GM18907 (cell line): ENCODE measurements around the gene HAUS2.
"Not testable (repeated sequence)": the region's sequence is repeated elsewhere in the genome, so short reads cannot be mapped to it uniquely, and the experiment has no call there.

ENCODE experiments used
- ATAC-seq: cut with Tn5 transposase; IDR thresholded peaks from one replicate; pipeline ENCODE4 v1.9.1; 2021; ENCODE audit warnings: mild to moderate bottlenecking, moderate library complexity; ENCODE audit not compliant: unreplicated experiment

Gene HAUS2

DNA sequence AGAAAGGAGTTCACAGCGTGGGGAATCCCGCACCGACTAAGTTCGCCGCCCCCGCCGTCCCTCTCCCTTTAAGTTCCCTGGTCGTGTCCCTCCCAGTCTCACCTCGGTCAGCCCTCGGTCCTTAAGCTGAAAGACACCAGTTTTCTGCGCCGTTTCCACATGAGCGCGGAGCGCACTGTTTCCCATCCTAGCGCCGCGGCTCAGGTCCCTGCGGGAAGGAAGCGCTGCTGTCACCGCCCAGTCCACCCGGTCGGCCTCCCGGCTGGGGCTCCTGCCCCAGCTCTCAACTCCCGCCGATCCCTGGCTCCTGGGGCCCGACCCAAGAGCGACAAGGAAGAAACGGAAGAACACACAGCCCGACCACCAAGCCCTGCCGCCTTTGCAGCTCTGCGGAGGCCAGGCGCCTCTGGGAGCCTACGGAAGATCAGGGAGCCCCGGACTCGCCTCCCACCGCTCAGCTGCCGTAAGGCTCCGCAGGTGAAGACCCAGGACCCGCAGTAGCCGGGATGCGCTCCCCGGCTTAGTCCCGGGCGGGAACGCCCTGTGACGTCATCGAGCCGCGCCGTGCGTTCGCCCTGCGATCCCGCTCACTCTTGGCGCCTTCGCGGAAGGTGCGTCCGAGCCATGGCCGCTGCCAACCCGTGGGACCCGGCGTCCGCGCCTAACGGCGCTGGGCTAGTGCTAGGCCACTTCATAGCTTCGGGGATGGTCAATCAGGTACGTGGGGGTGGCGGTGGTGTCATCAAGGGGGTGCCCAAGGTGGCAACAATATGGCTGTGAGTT is at the start of gene HAUS2, which contains the start of gene LRRC57:
Gene HAUS2, plus strand, starts transcription at position 590 of the 783 bp plus-strand sequence. Its CDS starts 35 bp downstream, at position 625.
Gene LRRC57, minus strand, starts transcription at position 545 of the 783 bp plus-strand sequence. Its CDS starts 359 bp downstream, at position 186.
- ATAC-seq: peak; percentile 87

DNA sequence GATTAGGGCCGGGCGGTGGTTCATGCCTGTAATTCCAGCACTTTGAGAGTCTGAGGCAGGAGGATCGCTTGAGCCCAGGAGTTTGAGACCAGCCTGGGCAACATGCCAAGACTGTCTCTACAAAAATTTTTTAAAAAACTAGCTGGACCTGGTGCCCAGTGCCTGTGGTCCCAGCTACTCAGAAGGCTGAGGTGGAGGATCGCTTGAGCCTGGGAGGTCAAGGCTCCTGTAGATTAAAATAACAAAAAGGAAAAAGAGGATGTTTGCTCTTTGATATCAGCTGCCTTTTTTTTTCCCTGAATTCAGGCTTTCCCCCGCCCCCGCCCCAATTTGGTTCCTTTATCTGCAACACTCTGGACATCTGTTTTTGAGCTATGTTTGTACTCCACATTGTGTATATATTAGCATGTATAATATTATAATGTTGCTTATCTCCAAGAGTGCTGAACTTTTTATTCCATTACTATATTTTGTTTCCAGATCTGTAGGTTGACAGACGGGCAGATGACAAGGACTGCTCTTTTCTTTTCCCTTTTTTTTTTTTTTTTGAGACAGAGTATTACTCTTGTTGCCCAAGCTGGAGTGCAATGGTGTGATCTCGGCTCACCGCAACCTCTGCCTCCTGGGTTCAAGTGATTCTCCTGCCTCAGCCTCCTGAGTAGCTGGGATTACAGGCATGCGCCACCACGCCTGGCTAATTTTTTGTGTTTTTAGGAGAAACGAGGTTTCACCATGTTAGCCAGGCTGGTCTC is 48.6 kb upstream of the HAUS2 start:
- no peak for ATAC-seq

DNA sequence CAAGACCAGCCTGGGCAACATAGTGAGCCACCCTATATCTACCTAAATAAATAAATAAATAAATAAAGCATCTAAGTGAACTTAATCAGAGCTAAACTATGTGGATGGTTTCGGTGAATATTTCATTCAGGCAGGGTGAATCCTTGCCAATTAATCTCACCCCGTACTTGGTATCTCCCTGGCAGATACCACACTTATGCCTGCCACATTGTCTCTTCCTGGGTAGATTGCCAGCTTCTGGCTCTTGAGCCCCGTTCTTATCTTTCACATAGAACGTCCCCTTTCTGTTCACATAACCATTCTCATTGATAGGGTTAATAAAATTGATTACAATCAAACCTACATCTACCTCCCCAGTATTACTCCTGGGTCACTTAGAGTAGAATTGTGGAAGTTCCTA is 46.2 kb upstream of the HAUS2 start:
- no peak for ATAC-seq

DNA sequence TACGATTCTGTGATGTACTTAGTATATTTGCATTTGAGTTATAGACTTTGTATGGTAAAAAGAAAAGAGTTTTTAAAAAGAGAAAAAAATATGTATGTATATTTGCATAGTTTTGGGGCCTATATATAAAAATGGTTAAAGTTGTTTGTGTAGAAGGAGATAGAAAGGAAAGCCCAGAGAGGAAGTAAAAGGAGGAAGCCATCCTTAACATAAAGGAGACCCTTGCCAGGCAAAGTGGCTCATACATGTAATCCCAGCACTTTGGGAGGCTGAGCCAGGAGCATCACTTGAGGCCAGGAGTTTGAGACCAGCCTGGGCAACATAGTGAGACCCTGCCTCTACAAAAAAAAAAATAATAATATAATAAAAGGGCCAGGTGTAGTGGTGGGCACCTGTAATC is 44.8 kb upstream of the HAUS2 start:
- ATAC-seq: no peak

DNA sequence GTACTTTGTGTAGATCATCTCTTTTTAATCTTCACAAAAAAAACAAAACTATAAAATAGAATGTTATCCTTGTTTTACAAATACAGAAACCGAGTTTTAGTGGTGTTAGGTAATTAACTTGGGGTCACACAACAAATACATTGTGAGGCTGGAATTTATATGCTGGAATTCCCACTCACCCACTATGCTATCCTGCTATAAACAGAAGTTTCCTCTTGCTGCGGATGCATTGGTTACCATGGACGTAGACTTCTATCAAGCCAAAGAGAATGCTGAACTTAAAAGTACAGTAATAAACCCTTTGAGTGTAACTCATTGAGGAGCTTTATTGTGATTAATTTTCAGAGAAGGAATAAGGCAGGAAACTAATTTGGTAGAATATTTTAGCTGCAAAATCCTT is 44.0 kb upstream of the HAUS2 start:
- peak; percentile 7 for ATAC-seq

DNA sequence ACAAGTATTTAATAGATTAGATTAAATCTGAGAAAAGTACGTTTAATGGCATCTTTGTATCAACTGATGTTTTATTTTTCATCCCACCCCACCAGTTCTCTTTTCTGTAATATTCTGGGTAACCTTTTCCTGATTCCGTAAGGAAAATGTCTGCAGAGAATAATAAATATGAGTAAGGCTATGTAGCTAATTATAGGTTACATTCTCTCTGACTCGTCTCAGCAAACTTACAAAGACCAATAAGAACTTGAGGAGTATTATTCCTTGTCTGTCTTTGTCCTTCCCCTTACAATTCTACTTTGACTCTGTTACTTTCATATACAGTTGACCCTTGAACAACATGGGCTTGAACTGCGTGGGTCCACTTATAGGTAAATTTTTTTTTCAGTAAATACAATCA is 41.1 kb upstream of the HAUS2 start:
- ATAC-seq: no peak

DNA sequence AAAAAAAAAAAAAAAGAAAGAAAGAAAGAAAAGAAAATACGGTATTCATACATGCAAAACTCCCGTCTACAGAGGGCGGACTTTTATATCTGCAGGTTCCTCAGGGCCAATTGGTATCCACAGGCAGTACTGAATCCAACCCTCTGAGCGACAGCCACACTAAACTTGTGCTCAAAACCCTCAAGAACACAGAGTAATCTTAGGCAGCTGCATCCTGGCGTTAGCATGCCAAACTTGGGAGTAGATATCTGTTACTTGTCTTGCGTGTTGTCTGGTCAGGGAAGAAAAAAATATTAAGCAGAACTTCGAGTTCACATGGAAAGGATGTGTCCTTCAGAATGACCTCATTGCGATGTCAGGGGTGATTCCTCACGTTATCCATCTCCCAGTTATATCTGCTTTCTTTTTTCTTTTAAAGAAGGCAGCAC is 40.4 kb upstream of the HAUS2 start:
- no peak for ATAC-seq

DNA sequence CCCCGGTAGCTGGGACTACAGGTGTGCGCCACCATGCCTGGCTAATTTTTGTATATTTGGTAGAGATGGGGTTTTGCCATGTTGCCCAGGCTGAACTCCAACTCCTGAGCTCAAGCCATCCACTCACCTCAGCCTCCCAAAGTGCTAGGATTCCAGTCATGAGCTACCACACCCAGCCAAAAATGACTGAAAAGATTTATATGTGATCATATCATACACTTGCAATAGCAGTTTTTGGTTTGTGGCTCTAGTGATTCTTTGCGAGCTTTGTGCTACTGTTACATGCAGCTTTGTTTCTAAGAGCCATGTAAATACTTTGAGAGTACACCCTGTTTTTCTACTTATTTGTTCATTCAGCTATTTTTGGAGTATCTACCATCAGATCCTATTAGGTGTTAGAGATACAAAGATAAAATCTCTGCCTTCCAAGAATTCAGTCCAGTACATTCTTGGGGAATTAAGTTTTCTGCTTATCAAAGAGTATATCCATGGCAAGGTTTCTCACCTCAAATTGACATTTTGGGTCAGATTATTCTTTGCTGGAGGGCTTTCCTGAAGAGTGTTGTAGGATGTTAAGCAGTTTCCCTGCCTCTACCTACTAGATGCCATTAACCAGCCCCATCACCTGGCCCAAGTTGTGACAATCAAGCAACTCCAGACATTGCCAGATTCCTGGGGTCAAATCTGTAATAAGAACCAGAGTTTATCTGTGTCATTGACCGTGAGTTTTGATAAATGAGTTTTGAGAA is 38.2 kb upstream of the HAUS2 start:
- no peak for ATAC-seq

DNA sequence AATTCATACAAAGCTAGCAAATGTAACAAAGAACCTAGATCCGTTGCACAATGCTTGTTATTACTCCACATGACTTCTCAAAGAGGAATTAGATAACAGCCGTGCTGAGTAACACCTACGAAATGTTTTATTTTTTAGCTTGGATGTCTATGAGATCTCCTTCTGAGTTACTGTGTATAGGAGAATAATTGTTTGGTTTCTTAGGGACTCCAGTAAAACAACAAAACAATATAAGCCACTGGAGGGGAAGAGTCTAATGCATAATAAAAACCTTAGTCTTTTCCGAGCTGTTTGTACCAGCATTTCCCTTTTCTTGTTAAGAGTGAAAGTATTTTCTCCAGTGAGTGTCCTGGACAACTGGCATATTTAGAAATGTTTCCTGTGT is 37.6 kb upstream of the HAUS2 start:
- no peak for ATAC-seq

DNA sequence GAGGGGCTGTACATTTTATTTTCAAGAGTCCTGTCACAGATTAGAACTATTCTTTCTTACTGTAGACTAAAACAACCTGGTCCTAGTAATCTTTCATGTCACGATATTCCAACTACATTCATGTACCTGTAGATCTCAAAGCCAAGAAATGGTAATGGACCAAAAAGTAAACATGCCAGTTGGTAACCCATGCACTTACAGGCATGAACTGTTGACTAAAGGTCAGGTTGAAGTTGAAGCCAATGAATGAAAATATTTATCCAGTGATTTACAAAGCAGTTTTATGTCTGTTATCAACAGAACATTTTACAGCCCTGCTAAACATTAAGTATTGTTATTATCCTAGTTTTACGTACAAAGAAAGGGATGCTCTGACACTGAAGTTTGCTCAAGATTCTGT is 25.3 kb upstream of the HAUS2 start:
- ATAC-seq: no peak

DNA sequence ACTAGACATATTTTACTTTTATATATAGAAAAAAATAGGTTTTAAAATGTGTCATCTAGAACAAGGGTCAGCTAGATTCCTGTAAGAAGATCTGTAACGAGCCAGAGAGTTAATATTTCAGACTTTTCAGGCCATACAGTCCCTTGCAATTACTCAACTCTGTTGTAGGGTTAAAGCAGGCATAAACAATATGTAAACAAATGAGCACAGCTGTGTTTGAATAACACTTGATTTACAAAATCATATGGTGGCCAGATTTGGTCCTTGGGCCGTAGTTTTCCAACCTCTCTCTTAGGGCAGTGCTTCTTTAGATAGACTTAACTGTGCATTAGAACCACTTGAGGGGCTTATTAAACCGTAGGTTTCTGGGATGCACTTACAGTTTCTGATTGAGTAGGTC is 19.7 kb upstream of the HAUS2 start:
- ATAC-seq: no peak

DNA sequence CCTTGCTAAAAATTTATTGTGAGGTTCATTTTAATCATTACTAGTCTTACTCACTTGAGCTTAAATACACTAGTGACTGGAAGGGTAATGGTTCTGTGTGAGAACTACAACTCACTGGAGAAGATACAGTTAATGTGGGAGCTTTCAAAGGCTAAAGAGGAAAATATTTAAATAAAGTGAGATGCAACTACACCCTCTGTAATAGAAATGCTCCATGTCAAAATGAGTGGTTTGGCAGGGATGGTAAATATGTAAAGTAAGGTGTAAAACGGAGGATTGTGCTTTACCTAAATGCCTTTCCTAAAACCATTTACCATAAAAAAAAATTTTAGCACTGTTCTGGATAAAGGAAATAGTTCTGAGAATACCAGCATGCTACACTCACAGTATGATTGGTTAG is 15.4 kb upstream of the HAUS2 start:
- no peak for ATAC-seq

DNA sequence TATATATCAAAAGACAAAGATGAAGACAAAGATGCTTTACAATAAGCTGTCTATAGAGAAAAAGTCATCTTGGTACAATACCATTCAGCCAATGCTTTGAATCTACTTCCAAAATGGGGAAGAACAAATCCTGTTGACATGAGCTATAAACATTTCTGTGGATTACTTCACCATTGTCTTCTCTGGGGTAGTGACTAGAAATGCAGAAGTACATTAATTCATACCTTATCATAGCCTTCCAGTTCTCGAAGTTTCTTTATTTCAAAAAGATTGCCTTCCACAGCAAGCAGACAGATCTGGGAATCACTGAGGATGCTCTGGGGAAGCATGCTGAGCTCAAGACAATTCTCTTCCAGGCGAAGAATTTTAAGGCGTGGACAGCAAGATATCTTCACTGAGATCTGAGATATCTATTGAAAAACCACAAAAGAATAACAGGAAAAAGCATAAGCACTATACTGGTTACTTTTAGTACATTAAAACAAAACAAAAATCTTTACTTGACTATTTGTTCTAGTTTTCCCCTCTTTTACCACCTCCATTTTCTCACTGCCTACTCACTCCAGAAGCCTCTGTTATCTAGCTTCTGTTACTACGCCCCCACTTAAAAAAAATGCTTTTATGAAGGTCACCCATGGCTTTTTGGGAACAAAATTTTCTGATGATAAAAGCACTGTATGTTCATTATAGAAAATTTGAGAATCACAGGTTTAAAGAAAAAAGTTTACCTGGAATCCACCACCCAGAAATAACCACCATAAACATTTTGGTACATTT is 3.6 kb upstream of the HAUS2 start:
- no peak for ATAC-seq

DNA sequence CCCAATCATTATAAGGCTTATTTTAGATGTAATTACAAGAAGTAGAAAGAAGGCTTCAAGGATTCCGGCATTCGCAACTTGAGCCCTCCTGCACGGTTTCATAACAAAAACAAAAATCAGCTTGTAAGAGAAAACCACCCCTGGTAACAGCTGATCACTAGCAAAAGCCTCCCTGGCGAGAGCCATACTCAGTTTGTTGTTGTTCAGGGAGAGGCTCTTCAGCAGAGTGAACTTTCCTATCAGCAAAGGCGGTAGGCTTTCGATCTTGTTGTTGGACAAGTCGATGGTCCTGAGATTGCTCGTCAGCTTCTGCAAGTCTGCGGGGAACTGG is 755 bp upstream of the HAUS2 start:
- ATAC-seq: peak; percentile 17

DNA sequence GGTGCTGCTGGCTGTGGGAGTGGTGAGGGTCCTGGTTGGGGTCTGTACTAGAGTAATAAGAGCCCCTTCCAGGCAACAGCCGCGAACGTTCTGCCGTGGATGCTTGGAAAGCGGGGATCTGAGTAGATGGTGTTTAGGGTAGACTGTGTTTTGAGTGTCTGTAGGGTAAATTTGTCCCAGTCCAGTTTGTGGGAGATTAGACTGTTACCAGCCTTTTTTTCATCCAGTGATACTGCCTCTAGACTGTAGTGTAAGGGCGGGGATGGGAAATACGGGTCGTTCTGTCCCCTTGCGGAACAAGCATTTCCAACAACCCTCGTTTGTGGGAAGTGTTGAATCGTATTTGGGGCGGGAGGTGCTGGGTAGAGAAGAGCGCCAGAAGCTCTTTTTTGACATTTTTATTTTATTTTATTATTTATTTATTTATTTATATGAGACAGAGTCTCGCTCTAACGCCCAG is 424 bp downstream of the HAUS2 start:
- peak; percentile 46 for ATAC-seq

DNA sequence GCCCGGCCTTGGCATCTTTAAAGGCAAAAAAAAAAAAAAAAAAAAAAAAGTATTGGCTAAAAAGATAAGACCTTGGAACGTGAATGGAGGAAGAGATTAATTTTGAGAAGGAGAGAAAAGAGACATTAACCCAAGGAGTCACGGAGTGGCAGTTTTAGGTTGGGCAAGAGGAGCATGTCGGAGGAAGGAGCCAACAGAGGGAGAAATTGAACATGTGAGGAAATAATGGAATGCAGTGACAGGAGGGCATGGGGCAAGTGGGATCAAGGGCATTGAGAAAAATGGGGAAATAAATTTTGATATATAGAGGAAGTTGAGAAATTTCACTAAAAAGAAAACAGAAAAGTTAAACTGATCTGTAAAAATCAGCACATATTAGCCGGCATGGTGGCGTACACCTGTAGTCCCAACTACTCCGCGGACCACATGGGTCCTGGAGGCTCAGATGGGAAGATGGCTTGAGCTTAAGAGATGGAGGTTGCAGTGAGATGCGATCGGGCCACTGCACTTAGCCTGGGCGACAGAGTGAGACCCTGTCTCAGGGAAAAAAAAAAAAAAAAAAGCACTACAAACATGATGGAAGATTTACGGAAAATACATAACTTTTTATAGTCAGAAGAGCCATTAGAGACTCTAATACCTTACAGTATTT is 1.2 kb downstream of the HAUS2 start:
- no peak for ATAC-seq

DNA sequence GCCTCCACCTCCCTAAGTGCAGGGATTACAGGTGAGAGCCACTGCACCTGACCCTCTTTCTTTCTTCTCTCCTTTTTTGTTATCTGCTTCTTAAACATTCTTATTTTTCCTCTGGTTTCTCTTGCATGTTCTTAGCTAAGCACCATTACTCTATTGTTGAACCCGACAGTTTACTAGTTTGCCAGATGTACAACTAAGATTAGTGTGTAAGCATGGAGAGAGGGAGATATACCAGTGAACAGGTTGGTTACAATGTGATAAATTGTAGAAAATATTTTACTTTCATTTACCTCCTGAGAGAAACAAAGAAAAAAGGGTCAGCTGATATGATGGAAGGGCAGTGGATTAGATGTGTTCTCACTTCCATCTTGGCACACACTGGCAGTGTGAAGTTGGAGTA is 4.9 kb downstream of the HAUS2 start:
- no peak for ATAC-seq

DNA sequence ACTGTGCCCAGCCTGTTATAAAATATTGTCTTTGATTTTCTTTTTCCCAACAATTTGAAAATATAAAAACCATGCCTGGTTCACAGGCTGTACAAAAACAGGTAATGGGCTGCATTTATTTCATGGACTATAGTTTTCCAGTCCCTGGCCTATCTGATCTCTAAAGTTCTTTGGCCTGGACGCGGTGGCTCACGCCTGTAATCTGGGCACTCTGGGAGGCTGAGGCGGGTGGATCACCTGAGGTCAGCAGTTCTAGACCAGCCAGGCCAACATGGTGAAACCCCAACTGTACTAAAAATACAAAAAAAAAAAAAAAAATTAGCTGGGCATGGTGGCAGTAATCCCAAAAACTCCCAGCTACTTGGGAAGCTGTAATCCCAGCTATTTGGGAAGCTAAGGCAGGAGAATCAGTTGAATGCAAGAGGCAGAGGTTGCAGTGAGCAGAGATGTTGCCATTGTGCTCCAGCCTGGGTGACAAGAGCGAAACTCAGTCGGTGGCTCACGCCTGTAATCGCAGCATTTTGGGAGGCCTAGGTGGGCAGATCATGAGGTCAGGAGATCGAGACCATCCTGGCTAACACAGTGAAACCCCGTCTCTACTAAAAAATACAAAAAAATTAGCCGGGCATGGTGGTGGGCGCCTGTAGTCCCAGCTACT is 8.0 kb downstream of the HAUS2 start:
- ATAC-seq: not testable (repeated sequence)

DNA sequence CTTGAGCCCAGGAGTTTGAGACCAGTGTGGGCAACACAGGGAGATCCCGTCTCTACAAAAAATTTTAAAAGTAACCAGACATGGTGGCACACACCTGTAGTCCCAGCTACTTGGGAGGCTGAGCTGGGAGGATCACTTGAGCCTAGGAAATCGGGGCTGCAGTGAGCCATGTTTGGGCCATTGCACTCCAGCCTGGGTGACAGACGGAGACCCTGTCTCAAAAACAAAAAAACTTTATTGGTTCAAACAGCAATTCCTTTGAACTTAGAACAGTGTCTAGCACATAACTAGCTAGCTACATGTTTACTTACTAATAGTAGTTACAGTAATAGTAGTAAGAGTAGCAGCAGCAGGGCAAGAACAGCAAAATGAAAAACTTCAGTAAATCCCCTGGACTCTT is 10.1 kb downstream of the HAUS2 start:
- no peak for ATAC-seq
